MG63 (cell line): ENCODE measurements around the gene MYADML2. TPM values are rescaled to one million over a fixed set of nuclear protein-coding genes. Genes with fewer than 3 reads are reported as not detected.
"Not testable (repeated sequence)": the region's sequence is repeated elsewhere in the genome, so short reads cannot be mapped to it uniquely, and the experiment has no call there.

ENCODE experiments used
- DNase-seq: peaks from one replicate; pipeline ENCODE4 v3.0.0-alpha.2; 2020
- H3K27me3 ChIP-seq: fragments of 250-450 bp; sonication (Bioruptor Pico); 2 replicates; pipeline ENCODE4 v1.5.1; 2020; ENCODE audit warnings: mild to moderate bottlenecking, moderate library complexity
- H3K36me3 ChIP-seq: fragments of 250-450 bp; sonication (Bioruptor Pico); 2 replicates; pipeline ENCODE4 v1.5.1; 2020; ENCODE audit warnings: mild to moderate bottlenecking, moderate library complexity
- H3K4me3 ChIP-seq: fragments of 250-450 bp; sonication (Bioruptor Pico); 2 replicates; pipeline ENCODE4 v1.5.1; 2020; ENCODE audit warnings: mild to moderate bottlenecking, moderate library complexity
- H3K9me3 ChIP-seq: fragments of 250-450 bp; sonication (Bioruptor Pico); 2 replicates; pipeline ENCODE4 v1.5.1; 2020; ENCODE audit warnings: mild to moderate bottlenecking, moderate library complexity
- total RNA-seq: library from RNA; depleted of rRNA; stranded (reverse); fragments of >200 nt; shearing (Covaris generic); gene quantifications from 2 replicates; pipeline ENCODE4 v1.2.3, GENCODE V29; 2014; ENCODE audit warnings: low replicate concordance

The MYADML2 gene
- total RNA-seq, 1 experiment from 2014 or later: not detected

- H3K4me3 ChIP-seq: peak overlapping the region; percentile 30; the same call in 1 of the 2 replicates
- H3K36me3 ChIP-seq: peaks cover 40% of the 10 kb centered on the region
- DNase-seq: no peak
Measured at GRCh38 chr17:81922566-81923301, 24.3 kb downstream of the MYADML2 start.

GRCh38 chr17:81921996-81922565 lies 25.0 kb downstream of the MYADML2 start:
- no peaks in the 10 kb centered on the region for H3K27me3 ChIP-seq
- peaks cover 40% of the 10 kb centered on the region for H3K36me3 ChIP-seq
- no peak overlapping the region for H3K4me3 ChIP-seq
- DNase-seq: no peak
- H3K9me3 ChIP-seq: no peaks in the 10 kb centered on the region

More at GRCh38 chr17:81922566-81923301, 24.3 kb downstream of the MYADML2 start:
- H3K9me3 ChIP-seq: no peaks in the 10 kb centered on the region
- H3K27me3 ChIP-seq: no peaks in the 10 kb centered on the region

GRCh38 chr17:81921537-81921862 lies 25.5 kb downstream of the MYADML2 start:
- H3K9me3 ChIP-seq: no peaks in the 10 kb centered on the region
- peaks cover 44% of the 10 kb centered on the region for H3K36me3 ChIP-seq
- H3K27me3 ChIP-seq: no peaks in the 10 kb centered on the region
- no peak overlapping the region for H3K4me3 ChIP-seq
- no peak for DNase-seq

- peaks cover 48% of the 10 kb centered on the region for H3K36me3 ChIP-seq
- H3K4me3 ChIP-seq: no peak overlapping the region
- no peak for DNase-seq
- no peaks in the 10 kb centered on the region for H3K9me3 ChIP-seq
- no peaks in the 10 kb centered on the region for H3K27me3 ChIP-seq
Measured at GRCh38 chr17:81920612-81921536, 26.2 kb downstream of the MYADML2 start.

GRCh38 chr17:81918832-81919545 lies 28.0 kb downstream of the MYADML2 start:
- peaks cover 65% of the 10 kb centered on the region for H3K36me3 ChIP-seq

GRCh38 chr17:81918333-81918669 lies 28.7 kb downstream of the MYADML2 start:
- not testable (repeated sequence) for H3K9me3 ChIP-seq, H3K27me3 ChIP-seq, DNase-seq
- peak overlapping the region; percentile 60 for H3K4me3 ChIP-seq
- H3K36me3 ChIP-seq: peaks cover 72% of the 10 kb centered on the region

More at GRCh38 chr17:81918832-81919545, 28.0 kb downstream of the MYADML2 start:
- H3K27me3 ChIP-seq: no peaks in the 10 kb centered on the region
- no peak overlapping the region for H3K4me3 ChIP-seq
- DNase-seq: no peak
- H3K9me3 ChIP-seq: no peaks in the 10 kb centered on the region

GRCh38 chr17:81917565-81918332 lies 29.3 kb downstream of the MYADML2 start, which contains the start of gene SIRT7:
Gene SIRT7, minus strand, starts transcription at chr17:81918176. Its CDS starts 45 bp downstream, at chr17:81918131.
- peak; percentile 66 for DNase-seq
- peak within 1 kb of the TSS; percentile 60 for H3K4me3 ChIP-seq
- H3K27me3 ChIP-seq: no peaks in the 10 kb centered on the region
- peaks cover 73% of the 10 kb centered on the region for H3K36me3 ChIP-seq
- H3K9me3 ChIP-seq: no peaks in the 10 kb centered on the region

GRCh38 chr17:81916234-81917001 lies 30.6 kb downstream of the MYADML2 start:
- H3K36me3 ChIP-seq: peaks cover 71% of the 10 kb centered on the region
- no peaks in the 10 kb centered on the region for H3K9me3 ChIP-seq
- peak; percentile 53 for DNase-seq
- H3K27me3 ChIP-seq: no peaks in the 10 kb centered on the region
- peak overlapping the region; percentile 60; the same call in 1 of the 2 replicates for H3K4me3 ChIP-seq

GRCh38 chr17:81915331-81915730 lies 31.7 kb downstream of the MYADML2 start:
- no peaks in the 10 kb centered on the region for H3K27me3 ChIP-seq
- H3K4me3 ChIP-seq: no peak overlapping the region
- no peaks in the 10 kb centered on the region; the same call in 1 of the 2 replicates for H3K9me3 ChIP-seq
- DNase-seq: no peak
- H3K36me3 ChIP-seq: peaks cover 61% of the 10 kb centered on the region

- Histone ChIP-seq H3K9me3 (no peaks in the 10 kb centered on the region; the same call in 1 of the 2 replicates), H3K4me3 (no peak overlapping the region), H3K27me3 (no peaks in the 10 kb centered on the region), H3K36me3 (peaks cover 51% of the 10 kb centered on the region)
- no peak for DNase-seq
Measured at GRCh38 chr17:81914103-81914850, 32.8 kb downstream of the MYADML2 start.

- no peaks in the 10 kb centered on the region for H3K27me3 ChIP-seq
- H3K9me3 ChIP-seq: no peaks in the 10 kb centered on the region; the same call in 1 of the 2 replicates
- H3K36me3 ChIP-seq: peaks cover 48% of the 10 kb centered on the region
- H3K4me3 ChIP-seq: no peak overlapping the region
- DNase-seq: no peak
Measured at GRCh38 chr17:81913394-81914102, 33.5 kb downstream of the MYADML2 start.

GRCh38 chr17:81912441-81913309 lies 34.4 kb downstream of the MYADML2 start:
- Histone ChIP-seq H3K9me3 (no peaks in the 10 kb centered on the region; the same call in 1 of the 2 replicates), H3K27me3 (no peaks in the 10 kb centered on the region), H3K4me3 (no peak overlapping the region), H3K36me3 (peaks cover 44% of the 10 kb centered on the region)
- DNase-seq: no peak

GRCh38 chr17:81911969-81912368 lies 35.1 kb downstream of the MYADML2 start:
- H3K9me3 ChIP-seq: no peaks in the 10 kb centered on the region; the same call in 1 of the 2 replicates
- H3K36me3 ChIP-seq: peaks cover 44% of the 10 kb centered on the region
- DNase-seq: no peak
- no peaks in the 10 kb centered on the region for H3K27me3 ChIP-seq
- H3K4me3 ChIP-seq: no peak overlapping the region; the same call in 1 of the 2 replicates
